Tibial artery (tissue), 4 donors: ENCODE results near the gene PIR.

Experiments used
- DNase-seq, 2 donors: peaks; one replicate each; pipeline ENCODE4 v3.0.0-alpha.2; 2019
- H3K27ac ChIP-seq, 2 donors: fragments of 200-600 bp; sonication (generic) in 1 of 2; 1 replicate in 1 of 2; 2 replicates in 1 of 2; pipeline ENCODE4 v1.5.1; 2018 to 2019; ENCODE audit warnings: mild to moderate bottlenecking in 1 of 2
- H3K27me3 ChIP-seq, 2 donors: fragments of 200-600 bp; sonication (generic) in 1 of 2; one replicate each; pipeline versions ENCODE4 v1.5.1 to v1.6.0; 2016 to 2019
- H3K36me3 ChIP-seq, 3 donors: fragments of 200-600 bp; sonication (generic) in 2 of 3; one replicate each; pipeline ENCODE4 v1.5.1; 2016 to 2019; ENCODE audit warnings: mild to moderate bottlenecking in 2 of 3
- H3K4me1 ChIP-seq, 4 donors: fragments of 200-600 bp; sonication (generic) in 2 of 4; 1 replicate in 3 of 4; 2 replicates in 1 of 4; pipeline ENCODE4 v1.5.1; 2016 to 2019
- H3K4me3 ChIP-seq, 2 donors: fragments of 200-600 bp; sonication (generic) in 1 of 2; 1 replicate in 1 of 2; 2 replicates in 1 of 2; pipeline ENCODE4 v1.5.1; 2018 to 2019; ENCODE audit warnings: mild to moderate bottlenecking in 2 of 2
- H3K9me3 ChIP-seq, 3 donors: fragments of 200-600 bp; sonication (generic) in 1 of 3; one replicate each; pipeline ENCODE4 v1.5.1; 2016 to 2019
- intact Hi-C: fragments of 100-400 bp; cut with DNase I; formaldehyde crosslinking; loops from one replicate; pipeline ENCODE4 v1.15.0; 2023; ENCODE audit warnings: low total_unique reads
- TF ChIP-seq, protein P1 (sequence below), 2 experiments: fragments of 200-600 bp in 1 of 2; fragments of 450-650 bp in 1 of 2; IDR thresholded peaks; one replicate each; pipeline ENCODE4 v1.5.1; 2017 to 2019; ENCODE audit warnings: antibody characterized with exemption in 2 of 2, mild to moderate bottlenecking in 1 of 2, moderate library complexity in 1 of 2

Gene PIR

DNA sequence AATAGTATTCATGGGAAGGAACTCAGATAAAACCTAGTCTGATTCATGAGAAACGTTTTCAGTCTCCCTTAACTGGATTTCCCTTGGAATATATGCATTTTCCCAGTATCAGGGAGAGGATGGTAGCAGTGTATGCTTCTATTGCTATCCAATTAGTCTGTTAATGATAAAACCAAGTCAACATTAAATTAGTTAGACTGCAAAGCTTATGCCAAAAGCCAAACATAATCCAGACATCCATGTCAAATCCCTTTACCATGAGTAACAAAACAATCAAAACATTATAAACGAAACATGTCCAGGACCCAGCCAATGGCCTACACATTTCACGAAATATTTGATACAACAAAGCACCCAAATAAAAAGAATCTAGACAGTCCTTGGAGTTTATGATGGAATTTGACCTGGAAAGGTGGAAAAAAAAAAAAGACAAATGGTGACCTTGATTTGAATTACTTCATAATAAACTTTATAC lies 74.4 kb downstream of the PIR start:
- TF ChIP-seq, protein P1, sequence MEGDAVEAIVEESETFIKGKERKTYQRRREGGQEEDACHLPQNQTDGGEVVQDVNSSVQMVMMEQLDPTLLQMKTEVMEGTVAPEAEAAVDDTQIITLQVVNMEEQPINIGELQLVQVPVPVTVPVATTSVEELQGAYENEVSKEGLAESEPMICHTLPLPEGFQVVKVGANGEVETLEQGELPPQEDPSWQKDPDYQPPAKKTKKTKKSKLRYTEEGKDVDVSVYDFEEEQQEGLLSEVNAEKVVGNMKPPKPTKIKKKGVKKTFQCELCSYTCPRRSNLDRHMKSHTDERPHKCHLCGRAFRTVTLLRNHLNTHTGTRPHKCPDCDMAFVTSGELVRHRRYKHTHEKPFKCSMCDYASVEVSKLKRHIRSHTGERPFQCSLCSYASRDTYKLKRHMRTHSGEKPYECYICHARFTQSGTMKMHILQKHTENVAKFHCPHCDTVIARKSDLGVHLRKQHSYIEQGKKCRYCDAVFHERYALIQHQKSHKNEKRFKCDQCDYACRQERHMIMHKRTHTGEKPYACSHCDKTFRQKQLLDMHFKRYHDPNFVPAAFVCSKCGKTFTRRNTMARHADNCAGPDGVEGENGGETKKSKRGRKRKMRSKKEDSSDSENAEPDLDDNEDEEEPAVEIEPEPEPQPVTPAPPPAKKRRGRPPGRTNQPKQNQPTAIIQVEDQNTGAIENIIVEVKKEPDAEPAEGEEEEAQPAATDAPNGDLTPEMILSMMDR (IDR thresholded peaks at IDR 0.05), result no peak
- intact Hi-C loops, result no loop called here
- DNase-seq, result no peak
- Histone ChIP-seq H3K27ac (no peak overlapping the region), H3K27me3 (no peaks in the 10 kb centered on the region), H3K36me3 (peaks cover 0 to 8% (median 4%) of the 10 kb centered on the region in 3 donors), H3K4me3 (no peak overlapping the region), H3K4me1 (no peaks in the 10 kb centered on the region), H3K9me3 (peaks cover 0 to 9% (median 0%) of the 10 kb centered on the region in 3 donors)

DNA sequence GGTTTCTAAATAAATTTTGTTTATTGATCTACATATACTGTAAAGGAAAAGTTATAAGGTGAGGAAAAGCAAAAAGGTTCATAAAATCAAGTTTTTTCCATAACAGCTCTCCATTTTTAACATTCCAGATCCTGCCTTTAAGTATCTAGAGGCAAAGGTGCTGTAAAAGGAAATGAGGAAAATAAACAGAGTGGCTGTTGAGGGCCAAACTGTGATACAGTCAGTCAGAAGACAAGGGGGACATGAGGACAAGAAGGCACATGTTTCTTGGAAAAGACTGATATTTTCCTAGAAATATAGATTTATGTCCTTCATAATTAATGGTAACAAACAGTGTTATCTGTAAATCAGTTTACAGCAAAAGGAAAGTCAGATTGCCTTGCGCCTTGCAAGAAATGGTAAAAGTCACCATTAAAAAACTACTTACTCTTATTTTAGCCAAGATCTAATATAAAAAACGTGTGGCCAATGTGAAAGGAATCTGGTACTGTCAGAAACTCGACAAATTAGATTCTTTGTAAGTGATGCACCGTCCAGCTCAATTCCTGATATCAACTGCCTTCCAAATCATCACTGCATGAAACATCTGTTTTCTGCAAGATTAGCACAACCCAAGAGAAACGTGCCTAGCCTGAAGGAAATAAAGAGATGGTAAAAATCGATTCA lies 75.0 kb downstream of the PIR start:
- H3K4me3 ChIP-seq, result no peak overlapping the region
- DNase-seq, result no peak
- no peaks in the 10 kb centered on the region for H3K4me1 ChIP-seq
- peaks cover 0 to 9% (median 0%) of the 10 kb centered on the region in 3 donors for H3K9me3 ChIP-seq
- no peak overlapping the region for H3K27ac ChIP-seq
- no peaks in the 10 kb centered on the region for H3K27me3 ChIP-seq
- peaks cover 0 to 5% (median 4%) of the 10 kb centered on the region in 3 donors for H3K36me3 ChIP-seq
- TF ChIP-seq, protein P1 (IDR thresholded peaks at IDR 0.05), result no peak
- intact Hi-C loops, result no loop called here

DNA sequence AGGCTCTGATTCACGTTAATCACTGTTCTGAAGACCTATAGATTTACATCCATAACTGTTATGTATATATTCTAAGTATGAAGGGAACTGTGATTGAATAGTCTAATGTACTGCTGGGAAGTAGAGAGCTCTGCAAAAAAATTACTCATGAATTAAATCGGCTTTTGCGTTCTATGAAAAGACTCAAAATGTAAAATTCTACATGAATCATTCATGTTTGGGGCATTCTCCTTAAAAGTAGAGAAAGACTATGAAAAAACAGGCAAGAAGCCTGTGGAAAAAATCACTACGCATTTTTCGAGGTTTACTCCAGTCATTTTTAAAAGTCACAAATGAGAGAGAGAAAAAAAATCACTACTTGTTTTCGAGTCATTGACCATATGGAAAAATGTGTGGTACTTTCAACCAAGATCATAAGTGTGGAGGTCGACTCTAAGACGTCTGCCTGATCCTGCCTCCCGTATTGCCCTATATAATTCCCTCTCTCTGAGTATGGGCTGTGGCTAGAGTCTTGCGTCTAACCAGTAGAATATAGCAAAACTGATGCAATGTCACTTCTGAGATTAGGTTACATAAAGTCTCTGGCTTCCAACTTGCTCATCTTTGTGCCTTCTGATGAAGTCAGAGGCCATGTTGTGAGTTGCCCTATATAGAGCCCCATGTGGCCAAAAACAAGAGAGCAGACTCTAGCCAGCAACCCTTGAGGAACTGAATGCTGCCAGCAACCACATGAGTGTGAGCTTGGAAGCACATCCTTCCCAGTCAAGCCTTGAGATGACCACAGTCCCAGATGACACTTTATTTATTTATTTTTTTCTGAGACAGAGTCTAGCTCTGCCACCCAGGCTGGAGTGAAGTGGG lies 76.8 kb downstream of the PIR start:
- Histone ChIP-seq H3K36me3 (peaks cover 0 to 4% (median 0%) of the 10 kb centered on the region in 3 donors), H3K27ac (no peak overlapping the region), H3K9me3 (peaks cover 0 to 9% (median 0%) of the 10 kb centered on the region in 3 donors), H3K4me1 (no peaks in the 10 kb centered on the region), H3K27me3 (no peaks in the 10 kb centered on the region), H3K4me3 (no peak overlapping the region)
- TF ChIP-seq, protein P1 (IDR thresholded peaks at IDR 0.05), result no peak
- no peak for DNase-seq
- intact Hi-C loops, result no loop called here

DNA sequence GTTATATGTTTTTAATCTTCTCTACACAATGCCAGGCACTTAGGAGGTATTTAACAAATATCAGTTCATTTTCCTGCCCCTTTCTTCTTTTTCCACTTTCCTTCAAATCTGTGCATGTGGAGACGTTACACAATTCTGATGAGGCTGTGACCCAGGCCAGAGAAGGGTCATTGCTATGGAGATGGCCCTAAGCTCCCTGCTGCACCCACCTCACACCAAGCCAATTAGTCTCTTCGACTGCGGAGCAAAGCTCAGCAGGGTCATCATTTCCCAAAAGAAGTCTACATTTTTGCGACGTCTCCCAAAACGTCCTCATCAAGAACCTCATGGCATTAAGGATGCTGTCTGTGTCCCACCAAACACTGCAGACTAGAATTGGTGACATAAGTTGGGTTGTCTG lies 80.0 kb downstream of the PIR start:
- intact Hi-C loops, result no loop called here
- H3K27ac ChIP-seq, result no peak overlapping the region
- H3K36me3 ChIP-seq, result peaks cover 0 to under 1% (median 0%) of the 10 kb centered on the region in 3 donors
- H3K4me3 ChIP-seq, result no peak overlapping the region
- peaks cover 0 to 9% (median 0%) of the 10 kb centered on the region in 3 donors for H3K9me3 ChIP-seq
- DNase-seq, result no peak
- H3K4me1 ChIP-seq, result no peaks in the 10 kb centered on the region
- TF ChIP-seq, protein P1 (IDR thresholded peaks at IDR 0.05), result no peak
- H3K27me3 ChIP-seq, result no peaks in the 10 kb centered on the region

DNA sequence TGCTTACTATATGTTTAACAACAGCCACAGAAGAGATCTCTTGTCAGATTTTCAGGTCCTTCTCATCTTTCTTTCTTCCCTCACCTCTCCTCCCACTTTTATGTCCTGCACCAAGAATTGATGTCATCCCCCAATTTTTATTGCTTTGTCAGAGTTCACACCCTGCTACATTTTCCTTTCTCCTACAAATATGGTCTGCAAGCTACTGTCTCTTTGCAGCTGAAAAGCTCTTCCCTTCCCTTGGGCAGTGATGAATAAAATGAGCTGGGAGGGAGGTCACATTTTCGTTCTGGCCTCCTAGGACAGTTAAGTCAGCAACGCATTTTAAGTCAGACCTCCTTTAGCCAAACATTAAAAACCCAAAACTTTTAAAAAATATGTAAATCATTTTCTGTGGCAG lies 82.2 kb downstream of the PIR start:
- TF ChIP-seq, protein P1 (IDR thresholded peaks at IDR 0.05), result no peak
- intact Hi-C loops, result no loop called here
- H3K4me1 ChIP-seq, result no peaks in the 10 kb centered on the region
- no peaks in the 10 kb centered on the region for H3K36me3 ChIP-seq
- H3K4me3 ChIP-seq, result no peak overlapping the region
- no peaks in the 10 kb centered on the region for H3K27me3 ChIP-seq
- no peaks in the 10 kb centered on the region for H3K9me3 ChIP-seq
- no peak for DNase-seq
- no peak overlapping the region for H3K27ac ChIP-seq
